WTC11 (cell line): Measurements from ENCODE around the gene PET100. TPM values are rescaled to one million over a fixed set of nuclear protein-coding genes. Genes with fewer than 3 reads are reported as not detected.

ENCODE experiments used
- ATAC-seq: fragments of 200-7000 bp; cut with Tn5 transposase; 2 replicates; pipeline ENCODE4 v1.10.0; 2021; ENCODE audit warnings: mild to moderate bottlenecking, moderate library complexity
- CTCF ChIA-PET: fragments of 300-600 bp; sonication (Branson Sonifier 250); formaldehyde crosslinking; loops from one replicate; lab custom pipeline; 2021; ENCODE audit warnings: antibody characterized with exemption; lab: Charles Lee
- POLR2A ChIA-PET: fragments of 350-600 bp; sonication (Branson Sonifier 250); formaldehyde crosslinking; loops from one replicate; lab custom pipeline; 2021; ENCODE audit warnings: antibody characterized with exemption; lab: Charles Lee
- DNase-seq: peaks from one replicate; pipeline ENCODE4 v3.0.0; 2021; ENCODE audit warnings: low spot score
- H3K27ac Mint-ChIP-seq: 2 replicates; pipeline ENCODE4 v1.8.0; 2021; ENCODE audit warnings: mixed read lengths
- H3K27me3 Mint-ChIP-seq: 2 replicates; pipeline ENCODE4 v1.8.0; 2021; ENCODE audit warnings: low read depth, mild to moderate bottlenecking, moderate library complexity, mixed read lengths
- H3K36me3 Mint-ChIP-seq: 2 replicates; pipeline ENCODE4 v1.8.0; 2021; ENCODE audit warnings: mixed read lengths
- H3K4me1 Mint-ChIP-seq: 2 replicates; pipeline ENCODE4 v1.8.0; 2022; ENCODE audit warnings: mixed read lengths
- H3K4me3 Mint-ChIP-seq: 2 replicates; pipeline ENCODE4 v1.8.0; 2021; ENCODE audit warnings: mild to moderate bottlenecking, moderate library complexity, mixed read lengths
- H3K9me3 Mint-ChIP-seq: 2 replicates; pipeline ENCODE4 v1.8.0; 2021; ENCODE audit warnings: mixed read lengths
- CDX4 ChIP-seq: fragments of 250-450 bp; sonication (Bioruptor Pico); IDR thresholded peaks from 2 replicates; pipeline ENCODE4 v1.9.0; 2021; ENCODE audit warnings: moderate library complexity, mild to moderate bottlenecking, inconsistent platforms, borderline replicate concordance
- E2F1 ChIP-seq: sonication (generic); formaldehyde crosslinking; IDR thresholded peaks from 2 replicates; pipeline ENCODE4 v1.8.0; 2022; ENCODE audit warnings: mild to moderate bottlenecking, missing genetic modification reagents
- GABPB1 ChIP-seq: sonication (generic); formaldehyde crosslinking; IDR thresholded peaks from 2 replicates; pipeline ENCODE4 v1.8.1; 2023; ENCODE audit warnings: mild to moderate bottlenecking, missing genetic modification reagents
- HMGXB4 ChIP-seq: sonication (generic); formaldehyde crosslinking; IDR thresholded peaks from 2 replicates; pipeline ENCODE4 v1.8.1; 2023; ENCODE audit warnings: mild to moderate bottlenecking, moderate library complexity, missing genetic modification reagents
- IRF1 ChIP-seq: sonication (generic); formaldehyde crosslinking; IDR thresholded peaks from 2 replicates; pipeline ENCODE4 v1.8.0; 2023; ENCODE audit warnings: missing genetic modification reagents
- NR1H2 ChIP-seq: sonication (generic); formaldehyde crosslinking; IDR thresholded peaks from 2 replicates; pipeline ENCODE4 v1.9.0; 2021; ENCODE audit warnings: mild to moderate bottlenecking, moderate library complexity, missing genetic modification reagents
- NR3C1 ChIP-seq: sonication (generic); formaldehyde crosslinking; conservative IDR thresholded peaks from 2 replicates; pipeline ENCODE4 v1.8.1; 2023; ENCODE audit warnings: low read depth, mild to moderate bottlenecking, missing genetic modification reagents
- OVOL2 ChIP-seq: fragments of 250-450 bp; sonication (Bioruptor Pico); IDR thresholded peaks from 2 replicates; pipeline ENCODE4 v1.9.0; 2021; ENCODE audit warnings: mild to moderate bottlenecking, borderline replicate concordance
- SP1 ChIP-seq: sonication (generic); formaldehyde crosslinking; conservative IDR thresholded peaks from 2 replicates; pipeline ENCODE4 v1.8.1; 2022; ENCODE audit warnings: missing genetic modification reagents
- ZNF138 ChIP-seq: sonication (generic); formaldehyde crosslinking; conservative IDR thresholded peaks from 2 replicates; pipeline ENCODE4 v1.8.1; 2022; ENCODE audit warnings: mild to moderate bottlenecking, moderate library complexity, missing genetic modification reagents
- ZNF219 ChIP-seq: sonication (generic); formaldehyde crosslinking; IDR thresholded peaks from 2 replicates; pipeline ENCODE4 v1.8.0; 2023; ENCODE audit warnings: missing genetic modification reagents, mild to moderate bottlenecking, borderline replicate concordance
- ZNF416 ChIP-seq: fragments of 250-450 bp; sonication (Bioruptor Pico); IDR thresholded peaks from 2 replicates; pipeline ENCODE4 v1.9.0; 2021; ENCODE audit warnings: mild to moderate bottlenecking, inconsistent platforms
- ZNF532 ChIP-seq: fragments of 250-450 bp; sonication (Bioruptor Pico); IDR thresholded peaks from 2 replicates; pipeline ENCODE4 v1.9.0; 2021; ENCODE audit warnings: mild to moderate bottlenecking, borderline replicate concordance
- total RNA-seq: library from RNA; stranded (reverse); gene quantifications from 3 replicates; pipeline ENCODE4 v1.2.3, GENCODE V29; 2021
- TF ChIP-seq, protein P1 (sequence below): fragments of 250-450 bp; sonication (Bioruptor Pico); IDR thresholded peaks from 2 replicates; pipeline ENCODE4 v1.9.0; 2021; ENCODE audit warnings: mild to moderate bottlenecking
- TF ChIP-seq, protein P2 (sequence below): sonication (generic); formaldehyde crosslinking; IDR thresholded peaks from 2 replicates; pipeline ENCODE4 v1.8.0; 2022; ENCODE audit warnings: mild to moderate bottlenecking, missing genetic modification reagents
- TF ChIP-seq, protein P3 (sequence below): sonication (generic); formaldehyde crosslinking; IDR thresholded peaks from 2 replicates; pipeline ENCODE4 v1.8.0; 2023; ENCODE audit warnings: missing genetic modification reagents, mild to moderate bottlenecking, borderline replicate concordance
- TF ChIP-seq, protein P4 (sequence below): sonication (generic); formaldehyde crosslinking; IDR thresholded peaks from 2 replicates; pipeline ENCODE4 v1.8.1; 2023; ENCODE audit warnings: mild to moderate bottlenecking, missing genetic modification reagents, borderline replicate concordance
- TF ChIP-seq, protein P5 (sequence below): fragments of 250-450 bp; sonication (Bioruptor Pico); IDR thresholded peaks from 2 replicates; pipeline ENCODE4 v2.1.2; 2022; ENCODE audit warnings: mild to moderate bottlenecking, moderate library complexity

Gene PET100
- total RNA-seq, 1 experiment from 2014 or later = 111 TPM

DNA sequence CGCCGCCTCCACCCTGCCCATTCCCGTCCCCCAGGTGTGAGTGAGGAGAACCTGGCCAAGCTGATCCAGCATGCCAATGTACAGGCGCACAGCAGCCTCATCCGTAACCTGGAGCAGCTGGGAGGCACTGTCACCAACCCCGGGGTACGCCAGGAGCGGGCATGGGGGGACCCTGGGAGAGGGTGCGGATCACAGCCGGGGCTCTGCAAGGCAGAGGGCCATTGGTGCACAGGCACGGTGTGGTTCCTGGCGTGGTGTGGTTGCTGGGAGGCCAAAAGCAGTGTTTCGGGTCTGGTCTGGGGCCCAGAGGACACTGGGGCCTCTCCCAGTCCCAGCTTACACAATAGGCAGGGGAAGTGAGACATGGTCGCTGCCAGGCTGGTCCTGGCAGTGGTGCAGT, 15.6 kb downstream of the PET100 start:
- TF ChIP-seq NR1H2 (CRISPR knock-in tag) (no peak), ZNF416 (CRISPR knock-in tag) (no peak), ZNF138 (no peak), CDX4 (no peak), GABPB1 (CRISPR knock-in tag) (no peak), ZNF532 (no peak), ZNF219 (CRISPR knock-in tag) (no peak), HMGXB4 (no peak), IRF1 (CRISPR knock-in tag) (no peak), OVOL2 (CRISPR knock-in tag) (no peak), SP1 (CRISPR knock-in tag) (no peak), E2F1 (CRISPR knock-in tag) (no peak), NR3C1 (CRISPR knock-in tag) (no peak)
- TF ChIP-seq, protein P1, sequence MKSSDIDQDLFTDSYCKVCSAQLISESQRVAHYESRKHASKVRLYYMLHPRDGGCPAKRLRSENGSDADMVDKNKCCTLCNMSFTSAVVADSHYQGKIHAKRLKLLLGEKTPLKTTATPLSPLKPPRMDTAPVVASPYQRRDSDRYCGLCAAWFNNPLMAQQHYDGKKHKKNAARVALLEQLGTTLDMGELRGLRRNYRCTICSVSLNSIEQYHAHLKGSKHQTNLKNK (CRISPR knock-in tag) = no peak
- TF ChIP-seq, protein P2, sequence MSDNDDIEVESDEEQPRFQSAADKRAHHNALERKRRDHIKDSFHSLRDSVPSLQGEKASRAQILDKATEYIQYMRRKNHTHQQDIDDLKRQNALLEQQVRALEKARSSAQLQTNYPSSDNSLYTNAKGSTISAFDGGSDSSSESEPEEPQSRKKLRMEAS = no peak
- TF ChIP-seq, protein P3, sequence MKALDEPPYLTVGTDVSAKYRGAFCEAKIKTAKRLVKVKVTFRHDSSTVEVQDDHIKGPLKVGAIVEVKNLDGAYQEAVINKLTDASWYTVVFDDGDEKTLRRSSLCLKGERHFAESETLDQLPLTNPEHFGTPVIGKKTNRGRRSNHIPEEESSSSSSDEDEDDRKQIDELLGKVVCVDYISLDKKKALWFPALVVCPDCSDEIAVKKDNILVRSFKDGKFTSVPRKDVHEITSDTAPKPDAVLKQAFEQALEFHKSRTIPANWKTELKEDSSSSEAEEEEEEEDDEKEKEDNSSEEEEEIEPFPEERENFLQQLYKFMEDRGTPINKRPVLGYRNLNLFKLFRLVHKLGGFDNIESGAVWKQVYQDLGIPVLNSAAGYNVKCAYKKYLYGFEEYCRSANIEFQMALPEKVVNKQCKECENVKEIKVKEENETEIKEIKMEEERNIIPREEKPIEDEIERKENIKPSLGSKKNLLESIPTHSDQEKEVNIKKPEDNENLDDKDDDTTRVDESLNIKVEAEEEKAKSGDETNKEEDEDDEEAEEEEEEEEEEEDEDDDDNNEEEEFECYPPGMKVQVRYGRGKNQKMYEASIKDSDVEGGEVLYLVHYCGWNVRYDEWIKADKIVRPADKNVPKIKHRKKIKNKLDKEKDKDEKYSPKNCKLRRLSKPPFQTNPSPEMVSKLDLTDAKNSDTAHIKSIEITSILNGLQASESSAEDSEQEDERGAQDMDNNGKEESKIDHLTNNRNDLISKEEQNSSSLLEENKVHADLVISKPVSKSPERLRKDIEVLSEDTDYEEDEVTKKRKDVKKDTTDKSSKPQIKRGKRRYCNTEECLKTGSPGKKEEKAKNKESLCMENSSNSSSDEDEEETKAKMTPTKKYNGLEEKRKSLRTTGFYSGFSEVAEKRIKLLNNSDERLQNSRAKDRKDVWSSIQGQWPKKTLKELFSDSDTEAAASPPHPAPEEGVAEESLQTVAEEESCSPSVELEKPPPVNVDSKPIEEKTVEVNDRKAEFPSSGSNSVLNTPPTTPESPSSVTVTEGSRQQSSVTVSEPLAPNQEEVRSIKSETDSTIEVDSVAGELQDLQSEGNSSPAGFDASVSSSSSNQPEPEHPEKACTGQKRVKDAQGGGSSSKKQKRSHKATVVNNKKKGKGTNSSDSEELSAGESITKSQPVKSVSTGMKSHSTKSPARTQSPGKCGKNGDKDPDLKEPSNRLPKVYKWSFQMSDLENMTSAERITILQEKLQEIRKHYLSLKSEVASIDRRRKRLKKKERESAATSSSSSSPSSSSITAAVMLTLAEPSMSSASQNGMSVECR (CRISPR knock-in tag) = no peak
- TF ChIP-seq, protein P4, sequence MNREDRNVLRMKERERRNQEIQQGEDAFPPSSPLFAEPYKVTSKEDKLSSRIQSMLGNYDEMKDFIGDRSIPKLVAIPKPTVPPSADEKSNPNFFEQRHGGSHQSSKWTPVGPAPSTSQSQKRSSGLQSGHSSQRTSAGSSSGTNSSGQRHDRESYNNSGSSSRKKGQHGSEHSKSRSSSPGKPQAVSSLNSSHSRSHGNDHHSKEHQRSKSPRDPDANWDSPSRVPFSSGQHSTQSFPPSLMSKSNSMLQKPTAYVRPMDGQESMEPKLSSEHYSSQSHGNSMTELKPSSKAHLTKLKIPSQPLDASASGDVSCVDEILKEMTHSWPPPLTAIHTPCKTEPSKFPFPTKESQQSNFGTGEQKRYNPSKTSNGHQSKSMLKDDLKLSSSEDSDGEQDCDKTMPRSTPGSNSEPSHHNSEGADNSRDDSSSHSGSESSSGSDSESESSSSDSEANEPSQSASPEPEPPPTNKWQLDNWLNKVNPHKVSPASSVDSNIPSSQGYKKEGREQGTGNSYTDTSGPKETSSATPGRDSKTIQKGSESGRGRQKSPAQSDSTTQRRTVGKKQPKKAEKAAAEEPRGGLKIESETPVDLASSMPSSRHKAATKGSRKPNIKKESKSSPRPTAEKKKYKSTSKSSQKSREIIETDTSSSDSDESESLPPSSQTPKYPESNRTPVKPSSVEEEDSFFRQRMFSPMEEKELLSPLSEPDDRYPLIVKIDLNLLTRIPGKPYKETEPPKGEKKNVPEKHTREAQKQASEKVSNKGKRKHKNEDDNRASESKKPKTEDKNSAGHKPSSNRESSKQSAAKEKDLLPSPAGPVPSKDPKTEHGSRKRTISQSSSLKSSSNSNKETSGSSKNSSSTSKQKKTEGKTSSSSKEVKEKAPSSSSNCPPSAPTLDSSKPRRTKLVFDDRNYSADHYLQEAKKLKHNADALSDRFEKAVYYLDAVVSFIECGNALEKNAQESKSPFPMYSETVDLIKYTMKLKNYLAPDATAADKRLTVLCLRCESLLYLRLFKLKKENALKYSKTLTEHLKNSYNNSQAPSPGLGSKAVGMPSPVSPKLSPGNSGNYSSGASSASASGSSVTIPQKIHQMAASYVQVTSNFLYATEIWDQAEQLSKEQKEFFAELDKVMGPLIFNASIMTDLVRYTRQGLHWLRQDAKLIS = no peak
- TF ChIP-seq, protein P5, sequence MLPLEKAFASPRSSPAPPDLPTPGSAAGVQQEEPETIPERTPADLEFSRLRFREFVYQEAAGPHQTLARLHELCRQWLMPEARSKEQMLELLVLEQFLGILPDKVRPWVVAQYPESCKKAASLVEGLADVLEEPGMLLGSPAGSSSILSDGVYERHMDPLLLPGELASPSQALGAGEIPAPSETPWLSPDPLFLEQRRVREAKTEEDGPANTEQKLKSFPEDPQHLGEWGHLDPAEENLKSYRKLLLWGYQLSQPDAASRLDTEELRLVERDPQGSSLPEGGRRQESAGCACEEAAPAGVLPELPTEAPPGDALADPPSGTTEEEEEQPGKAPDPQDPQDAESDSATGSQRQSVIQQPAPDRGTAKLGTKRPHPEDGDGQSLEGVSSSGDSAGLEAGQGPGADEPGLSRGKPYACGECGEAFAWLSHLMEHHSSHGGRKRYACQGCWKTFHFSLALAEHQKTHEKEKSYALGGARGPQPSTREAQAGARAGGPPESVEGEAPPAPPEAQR = no peak
- peaks cover 3% of the 10 kb centered on the region; the same call in 1 of the 2 replicates for H3K27me3 Mint-ChIP-seq
- CTCF ChIA-PET = no interaction called here
- peaks cover under 1% of the 10 kb centered on the region; the same call in 1 of the 2 replicates for H3K36me3 Mint-ChIP-seq
- H3K9me3 Mint-ChIP-seq = peaks cover 2% of the 10 kb centered on the region
- no peak for DNase-seq
- POLR2A ChIA-PET = no interaction called here
- no peak overlapping the region for H3K27ac Mint-ChIP-seq
- no peaks in the 10 kb centered on the region for H3K4me1 Mint-ChIP-seq
- ATAC-seq = no peak
- no peak overlapping the region for H3K4me3 Mint-ChIP-seq
